CD4-positive, alpha-beta T cell treated with Interleukin-6 at 100 ng/mL for 8 hours (primary cell): ENCODE measurements around the gene PHLPP1.
"Not testable (repeated sequence)": the region's sequence is repeated elsewhere in the genome, so short reads cannot be mapped to it uniquely, and the experiment has no call there.

Experiments
- DNase-seq: peaks from one replicate; pipeline ENCODE4 v3.0.0-alpha.2; 2020; ENCODE audit warnings: mixed read lengths, low spot score

The PHLPP1 gene

GRCh38 chr18:62894681-62895390 is 179.5 kb downstream of the PHLPP1 start:
- DNase-seq = no peak

GRCh38 chr18:62897153-62897552 is 181.8 kb downstream of the PHLPP1 start:
- no peak for DNase-seq

DNA sequence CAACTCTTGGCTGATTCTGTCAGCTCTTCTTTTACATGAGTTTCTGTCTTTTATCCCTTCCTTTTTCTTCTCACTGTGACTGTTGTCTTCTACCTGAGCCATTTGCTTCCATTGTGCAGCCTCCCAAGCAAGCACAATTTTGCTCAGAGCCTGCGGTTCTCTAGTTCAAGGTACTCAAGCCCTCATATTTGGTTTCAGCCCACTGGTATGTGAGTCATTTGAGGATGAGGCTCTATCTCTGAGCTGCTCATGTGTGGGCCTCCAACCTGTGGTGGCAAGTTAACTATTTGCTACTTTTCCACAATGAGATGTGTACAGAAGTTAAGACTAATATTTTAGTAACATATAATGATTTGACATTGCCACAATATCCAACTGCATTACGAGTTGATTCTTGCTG is 183.0 kb downstream of the PHLPP1 start:
- DNase-seq = no peak

- no peak for DNase-seq
Observed at GRCh38 chr18:62899534-62899933, 184.2 kb downstream of the PHLPP1 start.

DNA sequence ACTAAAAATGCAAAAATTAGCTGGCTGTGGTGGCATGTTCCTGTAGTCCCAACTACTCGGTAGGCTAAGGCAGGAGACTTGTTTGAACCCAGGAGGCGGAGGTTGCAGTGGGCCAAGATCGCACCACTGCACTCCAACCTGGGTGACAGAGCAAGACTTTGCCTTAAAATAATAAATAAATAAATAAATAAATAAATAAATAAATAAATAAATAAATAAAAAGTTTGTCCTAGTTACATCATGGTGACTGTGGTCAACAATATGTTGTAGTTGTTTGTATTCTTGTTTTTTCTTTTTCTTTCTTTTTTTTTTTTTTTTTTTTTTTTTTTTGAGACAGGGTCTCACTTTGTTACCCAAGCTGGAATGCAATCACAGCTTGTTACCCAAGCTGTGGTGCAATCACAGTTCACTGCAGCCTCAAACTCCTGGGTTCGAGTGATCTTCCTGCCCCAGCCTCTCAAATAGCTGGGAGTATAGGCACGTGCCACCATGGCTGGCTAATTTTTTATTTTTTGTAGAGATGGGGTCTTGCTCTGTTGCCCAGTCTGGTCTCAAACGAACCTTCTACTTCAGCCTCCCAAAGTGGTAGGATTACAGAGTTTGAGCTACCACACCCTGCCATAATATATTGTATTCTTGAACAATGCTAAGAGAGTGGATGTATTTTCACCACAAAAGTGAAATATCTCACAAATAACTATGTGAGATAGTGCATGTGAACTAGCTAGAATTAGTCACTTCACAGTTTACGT is 185.0 kb downstream of the PHLPP1 start:
- DNase-seq = no peak

DNA sequence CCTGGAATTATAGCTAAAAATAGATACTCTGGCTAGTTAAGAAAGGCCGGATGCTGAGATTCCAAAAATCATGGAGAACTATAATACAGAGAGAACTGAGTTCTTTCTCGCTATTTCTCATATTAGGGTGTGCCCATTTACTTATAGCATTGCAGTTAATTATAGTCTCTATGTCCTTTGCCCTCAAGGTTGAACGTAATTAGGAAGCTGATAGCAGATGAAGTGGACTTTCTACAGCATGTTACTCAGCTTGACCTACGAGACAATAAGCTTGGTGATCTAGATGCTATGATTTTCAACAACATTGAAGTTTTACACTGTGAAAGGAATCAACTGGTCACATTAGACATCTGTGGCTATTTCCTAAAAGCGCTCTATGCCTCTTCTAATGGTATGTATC is 187.4 kb downstream of the PHLPP1 start:
- no peak for DNase-seq

DNA sequence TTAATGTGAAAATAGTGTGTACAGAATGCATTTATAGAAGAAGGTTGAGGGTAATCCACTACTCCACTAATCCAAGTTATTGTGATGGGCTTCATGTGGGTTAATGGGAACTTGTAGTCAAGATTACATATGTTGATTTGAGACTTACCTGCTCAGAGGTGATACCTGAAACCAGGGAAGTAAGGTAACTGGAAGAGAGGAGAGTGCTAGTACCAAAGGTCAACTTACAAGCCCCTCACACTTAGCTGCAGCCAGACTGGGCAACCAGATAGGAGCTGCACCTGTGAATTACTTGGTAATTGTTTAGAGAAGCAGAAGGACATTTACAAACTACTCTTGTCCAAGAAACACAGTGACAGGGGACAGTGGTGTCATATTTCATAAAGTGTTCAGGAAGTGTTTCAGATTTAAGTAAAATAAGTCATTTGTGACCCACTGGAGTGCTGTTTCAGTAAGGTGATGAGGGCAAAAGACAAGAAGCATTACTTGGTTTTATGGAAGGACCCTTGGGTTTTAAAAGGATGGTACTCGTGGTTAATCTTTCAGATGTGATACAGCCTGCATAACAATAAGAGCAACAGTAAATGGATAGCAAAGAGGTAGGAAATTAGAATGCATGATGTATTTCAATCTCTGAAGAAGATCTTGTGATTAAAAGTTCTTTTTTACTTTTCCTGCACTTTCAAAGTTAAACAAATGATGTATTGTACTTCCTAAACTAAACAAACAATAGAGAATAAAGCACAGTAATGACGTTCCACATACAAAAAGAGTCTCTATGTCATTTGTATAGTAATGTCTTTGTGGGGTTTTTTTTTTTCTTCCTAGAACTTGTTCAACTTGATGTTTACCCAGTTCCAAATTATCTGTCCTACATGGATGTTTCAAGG is 189.3 kb downstream of the PHLPP1 start:
- DNase-seq = no peak

DNA sequence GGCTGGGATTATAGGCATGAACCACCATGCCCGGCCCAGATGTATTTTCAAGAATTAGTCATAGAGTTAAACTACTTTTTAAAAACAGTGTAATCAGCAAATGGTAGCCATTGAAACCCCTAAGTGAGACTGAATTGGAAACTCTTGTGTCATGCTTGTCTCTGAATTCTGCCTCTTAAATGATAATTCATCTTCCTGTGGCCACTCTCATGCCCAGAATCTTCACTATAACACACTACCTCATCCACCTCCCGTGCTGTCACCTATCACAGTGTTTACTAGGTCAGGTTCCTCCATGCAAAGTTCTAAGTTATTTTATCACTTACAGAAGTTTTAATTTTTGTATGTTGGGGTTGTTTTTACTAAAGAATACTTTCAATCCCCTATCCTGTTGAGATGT is 197.5 kb downstream of the PHLPP1 start:
- DNase-seq = no peak

DNA sequence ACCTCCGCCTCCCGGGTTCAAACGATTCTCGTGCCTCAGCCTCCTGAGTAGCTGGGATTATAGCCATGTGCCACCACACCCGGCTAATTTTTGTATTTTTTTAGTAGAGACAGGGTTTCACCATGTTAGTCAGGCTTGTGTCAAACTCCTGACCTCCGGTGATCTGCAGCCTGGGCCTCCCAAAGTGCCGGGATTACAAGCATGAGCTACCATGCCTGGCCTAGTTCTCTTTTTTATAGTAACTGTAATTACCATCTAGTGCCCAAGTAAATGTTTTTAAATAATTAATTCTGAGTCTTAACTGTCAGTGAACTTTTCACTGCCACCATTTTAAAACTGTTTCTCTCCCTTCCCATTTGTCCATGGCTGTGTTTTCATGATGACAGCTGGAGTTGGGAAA is 198.5 kb downstream of the PHLPP1 start:
- not testable (repeated sequence) for DNase-seq

DNA sequence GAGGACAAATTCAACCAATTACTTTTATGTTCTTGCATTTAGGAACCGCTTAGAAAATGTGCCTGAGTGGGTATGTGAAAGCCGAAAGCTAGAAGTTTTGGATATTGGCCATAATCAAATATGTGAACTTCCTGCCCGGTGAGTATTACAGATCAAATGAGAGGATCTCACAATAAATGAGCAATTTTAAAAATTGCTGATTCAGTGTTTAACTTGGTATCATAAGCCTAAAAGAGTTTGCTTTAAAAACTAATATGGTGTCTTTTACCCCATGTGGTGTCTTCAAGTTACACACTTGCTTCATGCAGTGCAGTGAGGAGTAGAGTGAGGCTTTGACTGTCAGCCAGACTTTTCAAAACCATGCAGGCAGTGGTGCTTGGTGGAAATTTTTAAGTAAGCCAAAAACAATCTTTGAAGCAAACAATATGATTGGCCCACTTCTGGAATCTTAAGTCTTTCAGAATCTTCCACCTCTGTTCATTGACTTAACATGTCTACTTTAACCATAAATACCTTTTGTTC is 199.6 kb downstream of the PHLPP1 start:
- no peak for DNase-seq

- no peak for DNase-seq
Observed at GRCh38 chr18:62918361-62918760, 203.0 kb downstream of the PHLPP1 start.

GRCh38 chr18:62919109-62919838 is 203.9 kb downstream of the PHLPP1 start:
- DNase-seq = no peak

DNA sequence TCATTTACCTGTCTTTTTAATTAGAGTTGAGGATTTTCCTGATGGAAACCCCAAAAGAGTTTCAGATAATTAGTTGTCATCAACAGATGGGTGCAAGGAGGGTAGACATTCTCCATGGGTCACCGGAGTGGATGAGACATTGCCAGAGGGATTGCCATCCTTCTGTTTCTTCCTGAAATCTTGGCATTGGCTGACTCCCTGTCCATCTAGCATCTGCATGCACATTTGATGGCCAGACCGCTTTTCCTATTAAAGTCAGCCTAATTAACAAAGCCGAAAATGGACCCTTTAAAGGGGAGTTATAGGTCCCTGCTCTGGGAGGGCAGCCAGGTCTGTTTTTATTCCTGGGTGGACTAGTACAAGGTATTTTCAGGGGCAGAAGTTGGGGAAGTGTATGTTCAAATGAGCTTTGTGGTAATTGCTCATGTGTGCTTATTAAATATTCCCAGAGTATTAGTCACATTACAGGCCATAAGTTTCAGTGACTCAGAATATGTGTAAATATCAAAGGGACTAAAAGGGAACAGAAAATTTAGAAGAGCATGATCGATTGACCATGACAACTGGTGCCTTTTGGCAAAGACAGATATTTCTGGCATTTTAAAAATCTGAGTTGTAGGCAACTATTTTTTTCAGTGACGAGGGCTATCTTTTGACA is 209.8 kb downstream of the PHLPP1 start:
- no peak for DNase-seq

GRCh38 chr18:62928326-62928725 is 213.0 kb downstream of the PHLPP1 start:
- no peak for DNase-seq

GRCh38 chr18:62933261-62933887 is 218.0 kb downstream of the PHLPP1 start:
- no peak for DNase-seq

GRCh38 chr18:62935994-62936393 is 220.7 kb downstream of the PHLPP1 start:
- DNase-seq = no peak

GRCh38 chr18:62937065-62937464 is 221.7 kb downstream of the PHLPP1 start:
- no peak for DNase-seq

DNA sequence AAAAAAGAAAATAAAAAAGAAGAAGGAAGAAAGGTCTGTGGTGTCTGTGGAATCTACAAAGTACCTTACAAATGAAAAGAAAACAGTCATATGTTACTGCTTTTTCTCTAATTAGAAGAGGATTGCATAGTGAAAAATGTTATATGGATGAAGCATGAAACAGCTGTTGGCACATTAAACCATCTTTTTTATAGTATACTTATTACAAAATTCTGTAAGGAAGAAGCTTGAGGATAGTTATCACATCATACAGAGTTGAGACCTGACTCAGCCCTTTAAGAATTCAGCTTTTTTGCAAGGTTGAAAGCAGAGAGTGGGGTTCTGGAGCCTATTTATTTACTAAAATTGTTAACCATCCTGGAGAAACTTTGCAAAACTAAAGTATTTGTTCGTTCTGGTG is 222.7 kb downstream of the PHLPP1 start:
- DNase-seq = no peak

- DNase-seq = no peak
Observed at GRCh38 chr18:62938487-62938886, 223.1 kb downstream of the PHLPP1 start.

GRCh38 chr18:62939433-62939832 is 224.1 kb downstream of the PHLPP1 start:
- no peak for DNase-seq

DNA sequence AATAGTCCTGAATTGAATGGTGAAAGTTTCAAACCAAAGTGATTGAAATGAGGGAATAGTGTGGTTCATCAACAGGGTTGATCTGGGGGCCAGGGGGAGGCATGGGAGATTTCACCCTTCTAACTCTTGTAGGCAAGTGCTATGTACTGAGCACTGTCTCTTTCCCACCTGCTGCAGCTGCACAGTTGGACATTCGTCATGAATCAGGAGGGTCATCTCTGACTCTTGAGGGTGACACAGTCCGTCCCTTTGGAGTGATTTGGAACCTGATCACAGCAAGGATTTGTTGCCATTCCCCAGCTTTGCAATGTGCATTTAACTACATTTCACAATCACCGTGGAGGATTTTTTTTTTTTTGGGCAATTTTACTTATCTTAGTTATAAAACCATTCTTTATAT is 224.6 kb downstream of the PHLPP1 start:
- no peak for DNase-seq
